Activated B cell treated with CpG ODN at 0.5 μM for 24 hours (primary cell): ENCODE results near the gene COL5A1. TPM values are rescaled to one million over a fixed set of nuclear protein-coding genes. Genes with fewer than 3 reads are reported as not detected.

Experiments
- ATAC-seq: fragments of 200-7000 bp; cut with Tn5 transposase; one replicate; pipeline ENCODE4 v1.10.0; 2021; ENCODE audit warnings: low read depth, mild to moderate bottlenecking, moderate library complexity
- CTCF ChIA-PET: fragments of 350-600 bp; sonication (Branson Sonifier 250); formaldehyde crosslinking; loops from one replicate; lab custom pipeline; 2021; ENCODE audit warnings: antibody characterized with exemption; lab: Charles Lee
- POLR2A ChIA-PET: fragments of 350-600 bp; sonication (Branson Sonifier 250); formaldehyde crosslinking; loops from one replicate; lab custom pipeline; 2021; ENCODE audit warnings: antibody characterized with exemption; lab: Charles Lee
- DNase-seq: peaks from one replicate; pipeline ENCODE4 v3.0.0; 2022
- H3K27ac Mint-ChIP-seq: one replicate; pipeline ENCODE4 v1.8.0; 2020; ENCODE audit warnings: mixed read lengths
- H3K27me3 Mint-ChIP-seq: one replicate; pipeline ENCODE4 v1.8.0; 2021; ENCODE audit warnings: mixed read lengths
- H3K36me3 Mint-ChIP-seq: one replicate; pipeline ENCODE4 v1.8.0; 2021; ENCODE audit warnings: low read depth, mixed read lengths
- H3K4me1 Mint-ChIP-seq: one replicate; pipeline ENCODE4 v1.8.0; 2021; ENCODE audit warnings: mixed read lengths
- H3K4me3 Mint-ChIP-seq: one replicate; pipeline ENCODE4 v1.8.0; 2020; ENCODE audit warnings: mild to moderate bottlenecking, mixed read lengths
- H3K9me3 Mint-ChIP-seq: one replicate; pipeline ENCODE4 v1.8.0; 2020; ENCODE audit warnings: mixed read lengths
- intact Hi-C: fragments of 100-400 bp; cut with micrococcal nuclease; formaldehyde crosslinking; loops from one replicate; pipeline ENCODE4 v1.15.1; 2024
- total RNA-seq: library from RNA; stranded (reverse); gene quantifications from 2 replicates; pipeline ENCODE4 v1.2.3, GENCODE V29; 2022
- TF ChIP-seq, protein P1 (sequence below): fragments of 200-600 bp; IDR thresholded peaks from one replicate; pipeline ENCODE4 v1.8.0; 2022; ENCODE audit warnings: antibody characterized with exemption, mild to moderate bottlenecking

Gene COL5A1
- total RNA-seq, 1 donor from 2014 or later: 0.02 TPM

DNA sequence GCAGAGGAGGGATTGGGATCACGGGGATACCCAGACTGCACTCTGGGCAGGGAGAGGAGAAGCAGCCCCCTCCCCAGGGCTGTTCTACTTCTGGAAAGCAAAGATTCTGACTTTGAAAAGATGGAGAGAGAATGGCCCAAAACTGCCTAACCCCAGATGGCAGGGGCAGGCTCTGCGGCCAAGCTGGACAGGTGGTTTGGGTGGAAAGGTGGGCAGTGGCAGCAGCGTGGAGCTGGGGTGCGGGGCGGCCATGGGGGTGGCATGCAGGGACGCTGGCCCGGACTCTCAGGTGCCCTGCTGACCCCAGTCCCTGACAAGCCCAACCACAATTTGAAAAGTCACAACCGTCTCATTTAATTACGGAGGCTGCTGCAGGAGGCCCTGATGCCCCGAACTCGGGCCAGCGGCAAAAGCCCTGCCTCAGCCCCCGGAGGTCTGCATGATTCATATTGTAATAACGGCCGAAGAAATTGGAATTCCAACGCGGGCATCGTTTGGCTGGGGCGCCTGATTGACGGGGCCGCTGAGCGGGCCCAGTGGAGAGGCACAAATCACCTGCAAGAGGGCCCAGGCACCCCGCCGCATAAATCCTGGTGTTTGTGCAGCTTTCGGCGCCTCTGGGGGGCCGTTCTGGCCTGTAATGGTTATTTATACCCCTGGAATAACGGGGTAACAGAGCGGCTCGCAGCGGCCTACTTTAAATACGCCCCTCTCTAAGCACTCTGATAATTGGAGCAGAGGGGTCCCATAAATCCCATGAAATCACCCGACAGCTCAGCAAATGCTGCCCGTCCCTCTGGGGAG, 197.2 kb downstream of the COL5A1 start:
- DNase-seq: no peak
- CTCF ChIA-PET: no interaction called here
- no peak for ATAC-seq

GRCh38 chr9:134839455-134840125, 198.0 kb downstream of the COL5A1 start:
- intact Hi-C loops: no loop called here
- TF ChIP-seq, protein P1, sequence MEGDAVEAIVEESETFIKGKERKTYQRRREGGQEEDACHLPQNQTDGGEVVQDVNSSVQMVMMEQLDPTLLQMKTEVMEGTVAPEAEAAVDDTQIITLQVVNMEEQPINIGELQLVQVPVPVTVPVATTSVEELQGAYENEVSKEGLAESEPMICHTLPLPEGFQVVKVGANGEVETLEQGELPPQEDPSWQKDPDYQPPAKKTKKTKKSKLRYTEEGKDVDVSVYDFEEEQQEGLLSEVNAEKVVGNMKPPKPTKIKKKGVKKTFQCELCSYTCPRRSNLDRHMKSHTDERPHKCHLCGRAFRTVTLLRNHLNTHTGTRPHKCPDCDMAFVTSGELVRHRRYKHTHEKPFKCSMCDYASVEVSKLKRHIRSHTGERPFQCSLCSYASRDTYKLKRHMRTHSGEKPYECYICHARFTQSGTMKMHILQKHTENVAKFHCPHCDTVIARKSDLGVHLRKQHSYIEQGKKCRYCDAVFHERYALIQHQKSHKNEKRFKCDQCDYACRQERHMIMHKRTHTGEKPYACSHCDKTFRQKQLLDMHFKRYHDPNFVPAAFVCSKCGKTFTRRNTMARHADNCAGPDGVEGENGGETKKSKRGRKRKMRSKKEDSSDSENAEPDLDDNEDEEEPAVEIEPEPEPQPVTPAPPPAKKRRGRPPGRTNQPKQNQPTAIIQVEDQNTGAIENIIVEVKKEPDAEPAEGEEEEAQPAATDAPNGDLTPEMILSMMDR: no peak
- ChIA-PET CTCF (no interaction called here), POLR2A (no interaction called here)
- Mint-ChIP-seq H3K36me3 (no peaks in the 10 kb centered on the region), H3K4me3 (no peak overlapping the region), H3K27me3 (no peaks in the 10 kb centered on the region), H3K4me1 (no peaks in the 10 kb centered on the region), H3K9me3 (no peaks in the 10 kb centered on the region), H3K27ac (no peak overlapping the region)
- DNase-seq: no peak
- ATAC-seq: no peak

More for the DNA sequence above, 197.2 kb downstream of the COL5A1 start:
- TF ChIP-seq, protein P1: no peak
- no peaks in the 10 kb centered on the region for H3K36me3 Mint-ChIP-seq
- no peaks in the 10 kb centered on the region for H3K4me1 Mint-ChIP-seq
- no peak overlapping the region for H3K27ac Mint-ChIP-seq
- no peaks in the 10 kb centered on the region for H3K9me3 Mint-ChIP-seq
- no peak overlapping the region for H3K4me3 Mint-ChIP-seq
- no peaks in the 10 kb centered on the region for H3K27me3 Mint-ChIP-seq
- POLR2A ChIA-PET: no interaction called here
- intact Hi-C loops: no loop called here

GRCh38 chr9:134840511-134840910, 198.9 kb downstream of the COL5A1 start:
- Mint-ChIP-seq H3K36me3 (no peaks in the 10 kb centered on the region), H3K4me3 (no peak overlapping the region), H3K27ac (no peak overlapping the region), H3K4me1 (no peaks in the 10 kb centered on the region), H3K9me3 (no peaks in the 10 kb centered on the region), H3K27me3 (no peaks in the 10 kb centered on the region)
- CTCF ChIA-PET: no interaction called here
- POLR2A ChIA-PET: no interaction called here
- ATAC-seq (no peak), DNase-seq (no peak)
- TF ChIP-seq, protein P1: no peak
- intact Hi-C loops: no loop called here

GRCh38 chr9:134841180-134841904, 199.7 kb downstream of the COL5A1 start:
- Mint-ChIP-seq H3K4me1 (no peaks in the 10 kb centered on the region), H3K36me3 (no peaks in the 10 kb centered on the region), H3K4me3 (no peak overlapping the region), H3K9me3 (no peaks in the 10 kb centered on the region), H3K27ac (no peak overlapping the region), H3K27me3 (no peaks in the 10 kb centered on the region)
- TF ChIP-seq, protein P1: no peak
- ATAC-seq (no peak), DNase-seq (no peak)
- POLR2A ChIA-PET: no interaction called here
- intact Hi-C loops: no loop called here
- CTCF ChIA-PET: no interaction called here

- no peaks in the 10 kb centered on the region for H3K27me3 Mint-ChIP-seq
- H3K4me3 Mint-ChIP-seq: no peak overlapping the region
- DNase-seq: no peak
- H3K4me1 Mint-ChIP-seq: no peaks in the 10 kb centered on the region
- intact Hi-C loops: no loop called here
- H3K9me3 Mint-ChIP-seq: no peaks in the 10 kb centered on the region
- no peak overlapping the region for H3K27ac Mint-ChIP-seq
- POLR2A ChIA-PET: no interaction called here
- TF ChIP-seq, protein P1: no peak
- H3K36me3 Mint-ChIP-seq: no peaks in the 10 kb centered on the region
- ATAC-seq: no peak
- CTCF ChIA-PET: no interaction called here
Observed at GRCh38 chr9:134842321-134842720, 200.7 kb downstream of the COL5A1 start.
